Keratinocyte (primary cell): Measurements from ENCODE around the gene GPC5. TPM values are rescaled to one million over a fixed set of nuclear protein-coding genes. Genes with fewer than 3 reads are reported as not detected.

Source experiments
- DNase-seq: peaks from one replicate; pipeline ENCODE4 v3.0.0-alpha.2; 2011; ENCODE audit warnings: low read depth, missing footprints, low spot score
- FAIRE-seq: peaks from 2 replicates; lab custom pipeline; 2011; peaks lifted over from hg19 to GRCh38; lab: Jason Lieb, UNC
- H2AFZ ChIP-seq: 2 replicates; pipeline ENCODE4 v1.6.0; 2012; ENCODE audit warnings: low read length, control low read depth, inconsistent platforms; ENCODE audit not compliant: control insufficient read depth
- H3K27ac ChIP-seq: 2 replicates; pipeline ENCODE4 v1.5.1; 2011; ENCODE audit warnings: low read length; ENCODE audit not compliant: control insufficient read depth, insufficient read depth
- H3K27me3 ChIP-seq: 3 replicates; pipeline ENCODE4 v1.6.0; 2011; ENCODE audit warnings: low read length; ENCODE audit not compliant: control insufficient read depth, insufficient read depth; ENCODE audit errors: extremely low read depth
- H3K36me3 ChIP-seq, 2 experiments: 2 replicates in 1 of 2; 3 replicates in 1 of 2; pipeline ENCODE4 v1.5.1; 2011; ENCODE audit warnings: low read length in 2 of 2, mild to moderate bottlenecking in 1 of 2; ENCODE audit not compliant: control insufficient read depth in 2 of 2, insufficient read depth in 2 of 2; ENCODE audit errors: extremely low read depth in 1 of 2
- H3K4me1 ChIP-seq: 3 replicates; pipeline ENCODE4 v1.5.1; 2011; ENCODE audit warnings: low read length; ENCODE audit not compliant: control insufficient read depth, insufficient read depth; ENCODE audit errors: extremely low read depth
- H3K4me2 ChIP-seq: 3 replicates; pipeline ENCODE4 v1.6.0; 2011; ENCODE audit warnings: low read depth, low read length; ENCODE audit not compliant: control insufficient read depth, insufficient read depth; ENCODE audit errors: extremely low read depth
- H3K4me3 ChIP-seq, 3 experiments: fragments of 200-600 bp in 1 of 3; sonication (generic) in 1 of 3; 2 replicates in 2 of 3; 3 replicates in 1 of 3; pipeline ENCODE4 v1.5.1; 2011 to 2016; ENCODE audit warnings: low read length in 3 of 3, mild to moderate bottlenecking in 3 of 3, control low read depth in 2 of 3, inconsistent platforms in 1 of 3, low read depth in 1 of 3, mixed read lengths in 1 of 3, mixed run types in 1 of 3, moderate library complexity in 1 of 3; ENCODE audit not compliant: control insufficient read depth in 2 of 3, insufficient read depth in 2 of 3; ENCODE audit errors: extremely low read depth in 1 of 3
- H3K79me2 ChIP-seq: 2 replicates; pipeline ENCODE4 v1.6.0; 2012; ENCODE audit warnings: low read length; ENCODE audit not compliant: control insufficient read depth, insufficient read depth
- H3K9ac ChIP-seq: 3 replicates; pipeline ENCODE4 v1.6.0; 2011; ENCODE audit warnings: low read length; ENCODE audit not compliant: control insufficient read depth, insufficient read depth; ENCODE audit errors: extremely low read depth
- H3K9me1 ChIP-seq: 3 replicates; pipeline ENCODE4 v1.6.0; 2011; ENCODE audit warnings: low read length; ENCODE audit not compliant: control insufficient read depth, insufficient read depth; ENCODE audit errors: extremely low read depth
- H3K9me3 ChIP-seq: 2 replicates; pipeline ENCODE4 v1.5.1; 2012; ENCODE audit warnings: low read depth, low read length; ENCODE audit not compliant: control insufficient read depth
- H4K20me1 ChIP-seq: 3 replicates; pipeline ENCODE4 v1.6.0; 2011; ENCODE audit warnings: low read length; ENCODE audit not compliant: control insufficient read depth, insufficient read depth; ENCODE audit errors: extremely low read depth
- EZH2 ChIP-seq: IDR thresholded peaks from one replicate; pipeline ENCODE4 v1.6.1; 2012; ENCODE audit warnings: inconsistent platforms, mild to moderate bottlenecking, low read length, moderate library complexity
- dilution Hi-C: fragments of 300-500 bp; cut with MboI; formaldehyde crosslinking; loops from one replicate; pipeline ENCODE4 v1.7.0; 2020; ENCODE audit warnings: low sequenced_read_pairs; ENCODE audit not compliant: extremely low pct_ligation_motif_present
- polyA plus RNA-seq, 5 experiments: library from polyadenylated mRNA; depleted of rRNA in 3 of 5; stranded (reverse) in 3 of 5; stranded (forward) in 1 of 5; unstranded in 1 of 5; fragments of >200 nt; gene quantifications; 1 replicate in 1 of 5; 2 replicates in 3 of 5; 3 replicates in 1 of 5; pipeline versions ENCODE4 v1.2.1 to v1.2.3, GENCODE V29; 2011 to 2012; ENCODE audit warnings: missing spikeins in 2 of 5, low read depth in 1 of 5, low replicate concordance in 1 of 5
- small RNA-seq, 3 experiments: library from RNA; depleted of rRNA; stranded (forward); fragments of <200 nt; gene quantifications; one replicate each; pipeline ENCODE3, GENCODE V24; 2012; ENCODE audit warnings: low read depth in 3 of 3, low replicate concordance in 1 of 3; ENCODE audit not compliant: insufficient read length in 3 of 3
- TF ChIP-seq, protein P1 (sequence below), 3 experiments: IDR thresholded peaks in 1 of 3; conservative IDR thresholded peaks in 1 of 3; optimal IDR thresholded peaks in 1 of 3; 2 replicates in 2 of 3; 3 replicates in 1 of 3; pipeline versions ENCODE3 to v1.5.1; 2011; ENCODE audit warnings: low read length in 3 of 3, mild to moderate bottlenecking in 3 of 3, moderate library complexity in 2 of 3, control low read depth in 1 of 3, inconsistent platforms in 1 of 3; ENCODE audit not compliant: insufficient read depth in 2 of 3; ENCODE audit errors: extremely low read depth in 1 of 3

The GPC5 gene
- polyA plus RNA-seq, 1 donor (not counting 4 experiments of a cell fraction or from before 2014, with no cell fraction given): 0.10 TPM

DNA sequence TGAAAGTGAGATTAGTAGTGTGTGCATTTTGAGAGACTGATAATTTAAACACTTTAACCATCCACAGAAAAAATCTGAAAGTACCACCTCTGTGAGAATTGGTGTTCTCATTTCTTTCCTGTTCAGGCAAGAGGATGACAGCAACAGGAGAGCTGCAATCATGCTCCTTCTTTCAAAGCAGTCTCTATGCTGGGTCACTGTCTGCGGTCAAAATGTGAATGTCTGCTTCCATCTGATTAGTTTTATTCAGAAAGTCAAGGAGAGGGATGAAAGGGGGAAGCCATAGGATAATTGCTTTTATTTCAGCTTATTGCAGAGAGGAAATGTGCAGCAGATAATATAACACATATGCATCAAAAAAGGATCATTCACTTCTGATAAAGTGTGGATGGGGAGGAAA, 1514.2 kb downstream of the GPC5 start:
- Histone ChIP-seq H3K27ac (no peak overlapping the region), H3K9me3 (no peaks in the 10 kb centered on the region), H3K4me3 (no peak overlapping the region), H3K9me1 (no peaks in the 10 kb centered on the region), H2AFZ (no peak overlapping the region), H3K9ac (no peak overlapping the region), H3K4me1 (no peaks in the 10 kb centered on the region), H3K27me3 (no peaks in the 10 kb centered on the region), H3K36me3 (no peaks in the 10 kb centered on the region), H4K20me1 (no peaks in the 10 kb centered on the region), H3K79me2 (no peaks in the 10 kb centered on the region), H3K4me2 (no peak overlapping the region)
- DNase-seq (no peak), FAIRE-seq (no peak)
- dilution Hi-C loops: no loop called here
- TF ChIP-seq EZH2: no peak
- TF ChIP-seq, protein P1, sequence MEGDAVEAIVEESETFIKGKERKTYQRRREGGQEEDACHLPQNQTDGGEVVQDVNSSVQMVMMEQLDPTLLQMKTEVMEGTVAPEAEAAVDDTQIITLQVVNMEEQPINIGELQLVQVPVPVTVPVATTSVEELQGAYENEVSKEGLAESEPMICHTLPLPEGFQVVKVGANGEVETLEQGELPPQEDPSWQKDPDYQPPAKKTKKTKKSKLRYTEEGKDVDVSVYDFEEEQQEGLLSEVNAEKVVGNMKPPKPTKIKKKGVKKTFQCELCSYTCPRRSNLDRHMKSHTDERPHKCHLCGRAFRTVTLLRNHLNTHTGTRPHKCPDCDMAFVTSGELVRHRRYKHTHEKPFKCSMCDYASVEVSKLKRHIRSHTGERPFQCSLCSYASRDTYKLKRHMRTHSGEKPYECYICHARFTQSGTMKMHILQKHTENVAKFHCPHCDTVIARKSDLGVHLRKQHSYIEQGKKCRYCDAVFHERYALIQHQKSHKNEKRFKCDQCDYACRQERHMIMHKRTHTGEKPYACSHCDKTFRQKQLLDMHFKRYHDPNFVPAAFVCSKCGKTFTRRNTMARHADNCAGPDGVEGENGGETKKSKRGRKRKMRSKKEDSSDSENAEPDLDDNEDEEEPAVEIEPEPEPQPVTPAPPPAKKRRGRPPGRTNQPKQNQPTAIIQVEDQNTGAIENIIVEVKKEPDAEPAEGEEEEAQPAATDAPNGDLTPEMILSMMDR (optimal IDR thresholded peaks at IDR 0.05 in 1 of 3, IDR thresholded peaks at IDR 0.05 in 1 of 3, conservative IDR thresholded peaks at IDR 0.05 in 1 of 3; ENCODE audit: extremely low read depth in 1 of 3, insufficient read depth in 2 of 3, low read length in 3 of 3): no peak

GRCh38 chr13:92913840-92914239, 1515.4 kb downstream of the GPC5 start:
- H3K9me1 ChIP-seq: no peaks in the 10 kb centered on the region
- H3K9me3 ChIP-seq: no peaks in the 10 kb centered on the region
- FAIRE-seq (no peak), DNase-seq (no peak)
- H3K27me3 ChIP-seq: no peaks in the 10 kb centered on the region
- no peak overlapping the region for H3K9ac ChIP-seq
- H3K4me3 ChIP-seq: no peak overlapping the region
- H3K79me2 ChIP-seq: no peaks in the 10 kb centered on the region
- H3K4me2 ChIP-seq: no peak overlapping the region
- no peaks in the 10 kb centered on the region for H3K4me1 ChIP-seq
- no peaks in the 10 kb centered on the region for H3K36me3 ChIP-seq
- no peak for TF ChIP-seq EZH2
- TF ChIP-seq, protein P1 (optimal IDR thresholded peaks at IDR 0.05 in 1 of 3, IDR thresholded peaks at IDR 0.05 in 1 of 3, conservative IDR thresholded peaks at IDR 0.05 in 1 of 3; ENCODE audit: extremely low read depth in 1 of 3, insufficient read depth in 2 of 3, low read length in 3 of 3): no peak
- no peak overlapping the region for H2AFZ ChIP-seq
- dilution Hi-C loops: no loop called here
- H3K27ac ChIP-seq: no peak overlapping the region
- H4K20me1 ChIP-seq: no peaks in the 10 kb centered on the region

Small RNA genes lying within 50 kb of the gene (small RNA-seq; reads per million reads assigned to genes)
- gene AL356737.1: 0 reads per million in 3 experiments
- gene FABP5P4: 0 reads per million in 3 experiments
- 0 reads per million in 3 experiments for gene MIR548AS
- 0 reads per million in 3 experiments for gene RNU4ATAC3P

Other genes with a start within 250 kb of the GPC5 start
- 0.83 to 2.9 TPM (median 0.91 TPM) in 3 replicates for gene MIR17HG, start 50.9 kb upstream of the GPC5 start, polyA plus RNA-seq